ENCODE results near the gene DLG4.

GRCh38 chr17:7138800-7139381 lies 80.7 kb downstream of the DLG4 start:
- no peak for TF ChIP-seq POLR2A (IDR thresholded peaks at IDR 0.05; ENCODE audit: low read depth, low read length)
- TF ChIP-seq, protein P1, sequence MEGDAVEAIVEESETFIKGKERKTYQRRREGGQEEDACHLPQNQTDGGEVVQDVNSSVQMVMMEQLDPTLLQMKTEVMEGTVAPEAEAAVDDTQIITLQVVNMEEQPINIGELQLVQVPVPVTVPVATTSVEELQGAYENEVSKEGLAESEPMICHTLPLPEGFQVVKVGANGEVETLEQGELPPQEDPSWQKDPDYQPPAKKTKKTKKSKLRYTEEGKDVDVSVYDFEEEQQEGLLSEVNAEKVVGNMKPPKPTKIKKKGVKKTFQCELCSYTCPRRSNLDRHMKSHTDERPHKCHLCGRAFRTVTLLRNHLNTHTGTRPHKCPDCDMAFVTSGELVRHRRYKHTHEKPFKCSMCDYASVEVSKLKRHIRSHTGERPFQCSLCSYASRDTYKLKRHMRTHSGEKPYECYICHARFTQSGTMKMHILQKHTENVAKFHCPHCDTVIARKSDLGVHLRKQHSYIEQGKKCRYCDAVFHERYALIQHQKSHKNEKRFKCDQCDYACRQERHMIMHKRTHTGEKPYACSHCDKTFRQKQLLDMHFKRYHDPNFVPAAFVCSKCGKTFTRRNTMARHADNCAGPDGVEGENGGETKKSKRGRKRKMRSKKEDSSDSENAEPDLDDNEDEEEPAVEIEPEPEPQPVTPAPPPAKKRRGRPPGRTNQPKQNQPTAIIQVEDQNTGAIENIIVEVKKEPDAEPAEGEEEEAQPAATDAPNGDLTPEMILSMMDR (IDR thresholded peaks at IDR 0.05; ENCODE audit: extremely low read depth in 1 of 2, insufficient read depth in 1 of 2, low read depth in 1 of 2, low read length in 2 of 2) = no peak
- TF ChIP-seq EZH2 (IDR thresholded peaks at IDR 0.05; ENCODE audit: borderline replicate concordance, low read depth, low read length, severe bottlenecking) = no peak
- no peak for TF ChIP-seq MYC (IDR thresholded peaks at IDR 0.05; ENCODE audit: low read depth, low read length)
- no peak for TF ChIP-seq POLR2AphosphoS5 (IDR thresholded peaks at IDR 0.05; ENCODE audit: insufficient read depth, low read depth, low read length)

All from endothelial cell of umbilical vein (primary cell).